Trophoblast cell (in vitro differentiated cells and primary cell): ENCODE data around the gene TACR2.

ENCODE experiments used
- DNase-seq, 2 donors: peaks; one replicate each; pipeline ENCODE4 v3.0.0-alpha.2; 2016
- H2AFZ ChIP-seq: 2 replicates; pipeline ENCODE4 v1.6.1; 2013; ENCODE audit warnings: low read length, moderate library complexity, mild to moderate bottlenecking; ENCODE audit not compliant: insufficient read depth, poor library complexity
- H2AK5ac ChIP-seq: 2 replicates; pipeline ENCODE4 v1.6.1; 2013; ENCODE audit warnings: mild to moderate bottlenecking, low read length
- H2BK120ac ChIP-seq: 2 replicates; pipeline ENCODE4 v1.6.1; 2013; ENCODE audit warnings: low read length, mild to moderate bottlenecking, moderate library complexity; ENCODE audit not compliant: insufficient read depth, poor library complexity
- H2BK12ac ChIP-seq: 2 replicates; pipeline ENCODE4 v1.6.1; 2013; ENCODE audit warnings: mild to moderate bottlenecking, low read length, moderate library complexity
- H2BK5ac ChIP-seq: 2 replicates; pipeline ENCODE4 v1.6.1; 2013; ENCODE audit warnings: low read length, low read depth, moderate library complexity, mild to moderate bottlenecking; ENCODE audit not compliant: poor library complexity
- H3K14ac ChIP-seq: 2 replicates; pipeline ENCODE4 v1.6.1; 2013; ENCODE audit warnings: mild to moderate bottlenecking, low read length
- H3K18ac ChIP-seq: 2 replicates; pipeline ENCODE4 v1.6.1; 2013; ENCODE audit warnings: mild to moderate bottlenecking, low read length
- H3K23ac ChIP-seq: 2 replicates; pipeline ENCODE4 v1.6.1; 2013; ENCODE audit warnings: low read length
- H3K27ac ChIP-seq: 2 replicates; pipeline ENCODE4 v1.5.1; 2013; ENCODE audit warnings: low read depth, mild to moderate bottlenecking, inconsistent platforms, low read length, moderate library complexity
- H3K27me3 ChIP-seq: 2 replicates; pipeline ENCODE4 v1.6.1; 2013; ENCODE audit warnings: inconsistent platforms, mild to moderate bottlenecking, low read length, moderate library complexity; ENCODE audit not compliant: insufficient read depth
- H3K36me3 ChIP-seq, 2 experiments: 1 replicate in 1 of 2; 2 replicates in 1 of 2; pipeline ENCODE4 v1.6.1; 2013; ENCODE audit warnings: low read length in 2 of 2, mild to moderate bottlenecking in 2 of 2, moderate library complexity in 1 of 2; ENCODE audit not compliant: insufficient read depth in 2 of 2, control insufficient read depth in 1 of 2
- H3K4ac ChIP-seq: 2 replicates; pipeline ENCODE4 v1.6.1; 2013; ENCODE audit warnings: low read depth, mild to moderate bottlenecking, low read length, moderate library complexity
- H3K4me1 ChIP-seq, 2 experiments: 1 replicate in 1 of 2; 2 replicates in 1 of 2; pipeline ENCODE4 v1.6.1; 2013; ENCODE audit warnings: low read length in 2 of 2, mild to moderate bottlenecking in 2 of 2, moderate library complexity in 1 of 2; ENCODE audit not compliant: insufficient read depth in 2 of 2, control insufficient read depth in 1 of 2
- H3K4me2 ChIP-seq: 2 replicates; pipeline ENCODE4 v1.6.1; 2013; ENCODE audit warnings: inconsistent platforms, mild to moderate bottlenecking, low read length, moderate library complexity
- H3K4me3 ChIP-seq: 2 replicates; pipeline ENCODE4 v1.5.1; 2013; ENCODE audit warnings: mild to moderate bottlenecking, low read depth, low read length, inconsistent platforms
- H3K79me1 ChIP-seq: one replicate; pipeline ENCODE4 v1.6.1; 2013; ENCODE audit warnings: low read length
- H3K79me2 ChIP-seq: 2 replicates; pipeline ENCODE4 v1.6.1; 2013; ENCODE audit warnings: low read length, mild to moderate bottlenecking; ENCODE audit not compliant: control insufficient read depth, insufficient read depth, poor library complexity
- H3K9ac ChIP-seq: 2 replicates; pipeline ENCODE4 v1.6.1; 2013; ENCODE audit warnings: mild to moderate bottlenecking, low read length
- H3K9me3 ChIP-seq: 2 replicates; pipeline ENCODE4 v1.6.1; 2013; ENCODE audit warnings: low read depth, mild to moderate bottlenecking, control low read depth, inconsistent platforms, low read length; ENCODE audit not compliant: insufficient read depth
- H4K12ac ChIP-seq: 2 replicates; pipeline ENCODE4 v1.6.1; 2013; ENCODE audit warnings: low read depth, mild to moderate bottlenecking, low read length, moderate library complexity
- H4K8ac ChIP-seq: 2 replicates; pipeline ENCODE4 v1.6.1; 2013; ENCODE audit warnings: low read depth, mild to moderate bottlenecking, low read length, moderate library complexity
- H4K91ac ChIP-seq: one replicate; pipeline ENCODE4 v1.6.1; 2013; ENCODE audit warnings: low read depth, mild to moderate bottlenecking, low read length, moderate library complexity
- WGBS: extraction: QIAGEN DNeasy Blood & Tissue Kit; methylation state at CpG from one replicate; pipeline ENCODE4 v1.1.7; 2013; ENCODE audit warnings: missing lambda C conversion rate; ENCODE audit not compliant: insufficient read length, insufficient coverage; ENCODE audit errors: extremely low coverage; 5-methylcytosine and 5-hydroxymethylcytosine counted together

Gene TACR2

DNA sequence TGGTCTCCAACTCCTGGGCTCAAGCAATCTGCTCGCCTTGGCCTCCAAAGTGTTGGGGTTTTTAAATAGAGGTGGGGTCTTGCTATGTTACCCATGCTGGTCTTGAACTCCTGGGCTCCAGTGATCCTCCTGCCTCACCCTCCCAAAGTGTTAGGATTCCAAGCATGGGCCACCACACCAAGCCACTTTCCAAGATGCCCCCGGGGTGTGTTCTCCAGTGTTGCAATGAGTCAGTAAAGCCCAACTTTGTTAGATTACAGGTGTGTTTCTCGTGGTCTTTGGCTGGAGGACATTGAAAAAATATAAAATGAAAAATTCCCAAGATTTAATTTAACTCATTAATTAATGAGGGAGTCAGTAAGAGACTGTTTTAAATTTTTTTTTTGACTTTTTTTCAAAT lies 29.2 kb downstream of the TACR2 start:
- WGBS, result no CpG with 5 or more reads among the region's 3 CpGs
- no peak overlapping the region for H3K4ac ChIP-seq
- no peak overlapping the region for H4K8ac ChIP-seq
- H3K9ac ChIP-seq, result no peak overlapping the region
- H3K4me3 ChIP-seq, result no peak overlapping the region
- H2BK12ac ChIP-seq, result no peak overlapping the region
- no peak overlapping the region for H3K4me2 ChIP-seq
- no peaks in the 10 kb centered on the region for H3K79me2 ChIP-seq
- H4K91ac ChIP-seq, result no peak overlapping the region
- H3K14ac ChIP-seq, result no peak overlapping the region
- no peak overlapping the region for H2AK5ac ChIP-seq
- no peaks in the 10 kb centered on the region for H3K27me3 ChIP-seq
- no peak overlapping the region for H3K23ac ChIP-seq
- no peak overlapping the region for H2AFZ ChIP-seq
- no peak overlapping the region for H2BK120ac ChIP-seq
- no peak overlapping the region for H3K18ac ChIP-seq
- no peaks in the 10 kb centered on the region for H3K79me1 ChIP-seq
- peak; percentile 20 to 67 for DNase-seq
- no peak overlapping the region for H3K27ac ChIP-seq
- H3K9me3 ChIP-seq, result peaks cover 1% of the 10 kb centered on the region
- H3K4me1 ChIP-seq, result peaks cover 0 to 6% of the 10 kb centered on the region in 2 experiments
- no peak overlapping the region for H4K12ac ChIP-seq
- no peak overlapping the region for H2BK5ac ChIP-seq
- H3K36me3 ChIP-seq, result peaks cover 45 to 64% of the 10 kb centered on the region in 2 experiments

DNA sequence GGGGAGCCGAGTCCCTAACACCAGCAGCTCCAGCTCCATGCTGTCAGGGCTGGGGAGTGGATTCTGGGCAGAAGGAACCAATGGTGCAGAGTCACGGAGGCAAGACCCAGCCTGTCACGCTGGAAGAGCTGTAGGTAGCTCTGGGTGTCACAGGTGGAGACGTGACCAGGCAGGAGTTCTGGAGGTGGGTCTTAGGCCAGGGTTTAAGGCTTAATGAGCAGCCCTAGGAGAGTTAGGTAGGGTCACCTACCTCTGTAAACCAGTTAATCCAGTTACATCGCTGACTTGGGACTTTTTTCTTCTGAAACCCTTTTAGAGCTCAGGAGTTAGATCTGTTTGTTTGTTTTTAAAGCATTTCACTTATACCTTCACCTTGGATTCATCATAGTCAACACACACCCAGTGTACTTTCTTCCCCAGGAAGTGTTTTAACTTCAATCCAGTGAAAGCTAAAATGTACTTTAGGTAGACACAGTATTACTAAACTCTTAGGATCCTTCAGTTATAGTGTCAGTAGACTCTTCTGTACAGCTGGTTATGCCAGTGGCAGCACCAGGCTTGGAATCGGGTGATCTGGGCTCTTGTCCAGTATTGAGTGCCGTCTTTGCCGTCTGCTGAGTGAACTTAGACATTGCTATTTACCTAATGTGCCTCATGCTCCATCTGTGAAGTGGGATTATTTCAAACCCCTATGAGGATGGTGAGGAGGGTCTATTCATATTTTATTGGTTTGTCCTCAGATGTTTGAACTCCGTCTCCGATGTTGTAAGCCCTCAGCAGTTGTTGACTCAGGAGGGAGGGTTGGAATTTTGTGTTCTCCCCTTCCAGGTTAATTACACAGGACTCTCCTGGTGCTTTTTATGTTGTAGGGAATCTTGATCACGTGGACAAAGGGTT lies 31.0 kb downstream of the TACR2 start:
- Histone ChIP-seq H3K79me2 (no peaks in the 10 kb centered on the region), H3K4ac (no peak overlapping the region), H4K12ac (no peak overlapping the region), H3K27ac (peak overlapping the region; percentile 4), H2BK12ac (no peak overlapping the region), H2AK5ac (no peak overlapping the region), H3K18ac (no peak overlapping the region), H4K91ac (no peak overlapping the region), H3K23ac (no peak overlapping the region), H3K4me1 (peaks cover 0 to 6% of the 10 kb centered on the region in 2 experiments), H2BK5ac (peak overlapping the region; percentile 16), H3K36me3 (peaks cover 38 to 60% of the 10 kb centered on the region in 2 experiments), H3K9me3 (peaks cover 1% of the 10 kb centered on the region), H2AFZ (no peak overlapping the region), H2BK120ac (no peak overlapping the region), H3K14ac (no peak overlapping the region), H4K8ac (no peak overlapping the region), H3K9ac (no peak overlapping the region), H3K4me2 (no peak overlapping the region), H3K27me3 (no peaks in the 10 kb centered on the region), H3K4me3 (no peak overlapping the region), H3K79me1 (no peaks in the 10 kb centered on the region)
- WGBS, result no CpG with 5 or more reads among the region's 11 CpGs
- DNase-seq, result peak in 1 of 2 donors; percentile 38

DNA sequence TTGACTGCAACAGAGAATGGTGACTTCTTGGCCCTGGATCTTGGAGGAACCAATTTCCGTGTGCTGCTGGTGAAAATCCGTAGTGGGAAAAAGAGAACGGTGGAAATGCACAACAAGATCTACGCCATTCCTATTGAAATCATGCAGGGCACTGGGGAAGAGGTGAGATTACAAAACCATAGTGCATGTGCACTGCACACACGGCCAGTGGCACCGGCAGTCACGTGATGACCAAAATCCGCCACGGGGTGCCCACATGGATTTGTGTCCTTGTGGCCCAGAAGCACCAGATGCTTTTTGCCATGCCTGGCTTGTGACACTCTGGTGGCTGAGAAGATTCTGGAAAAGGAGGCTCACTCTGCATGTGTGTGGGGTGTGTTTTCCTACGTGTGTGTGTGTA lies 32.4 kb downstream of the TACR2 start:
- Histone ChIP-seq H4K8ac (no peak overlapping the region), H3K9me3 (peaks cover 1% of the 10 kb centered on the region), H3K23ac (no peak overlapping the region), H3K14ac (no peak overlapping the region), H2AK5ac (no peak overlapping the region), H4K12ac (no peak overlapping the region), H3K27ac (no peak overlapping the region), H3K4me2 (no peak overlapping the region), H3K27me3 (no peaks in the 10 kb centered on the region), H3K36me3 (peaks cover 41 to 62% of the 10 kb centered on the region in 2 experiments), H3K4me1 (peaks cover 0 to 6% of the 10 kb centered on the region in 2 experiments), H3K18ac (no peak overlapping the region), H2BK120ac (no peak overlapping the region), H2BK12ac (no peak overlapping the region), H3K4ac (no peak overlapping the region), H2AFZ (no peak overlapping the region), H3K4me3 (no peak overlapping the region), H3K9ac (no peak overlapping the region), H2BK5ac (no peak overlapping the region), H3K79me2 (no peaks in the 10 kb centered on the region), H4K91ac (no peak overlapping the region), H3K79me1 (no peaks in the 10 kb centered on the region)
- WGBS, result no CpG with 5 or more reads among the region's 10 CpGs
- DNase-seq, result no peak

DNA sequence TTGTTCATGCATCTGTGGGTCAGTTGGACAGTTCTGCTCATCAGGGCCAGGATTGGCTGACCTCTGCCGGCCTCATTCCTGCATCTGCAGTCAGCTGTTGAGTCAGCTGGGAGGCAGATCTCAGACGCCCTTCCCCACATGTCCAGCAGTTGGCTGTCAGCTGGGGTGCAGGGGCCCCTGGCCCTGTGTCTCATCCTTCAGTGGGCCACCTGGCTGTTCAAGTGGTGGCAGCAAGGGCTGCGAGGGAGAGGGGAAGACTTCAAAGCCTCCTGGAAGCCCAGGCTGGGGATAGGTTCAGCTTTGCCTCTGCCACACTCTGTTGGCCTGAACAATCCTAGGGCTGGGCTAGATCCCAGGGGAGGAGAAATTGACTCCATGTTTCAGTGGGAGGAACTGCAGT lies 33.2 kb downstream of the TACR2 start:
- H3K14ac ChIP-seq, result no peak overlapping the region
- H2BK120ac ChIP-seq, result no peak overlapping the region
- peak; percentile 19 to 46 for DNase-seq
- H3K27ac ChIP-seq, result no peak overlapping the region
- no peak overlapping the region for H4K91ac ChIP-seq
- H3K4me2 ChIP-seq, result no peak overlapping the region
- no peak overlapping the region for H3K4me3 ChIP-seq
- H2AK5ac ChIP-seq, result no peak overlapping the region
- no peak overlapping the region for H2AFZ ChIP-seq
- no peaks in the 10 kb centered on the region for H3K9me3 ChIP-seq
- H3K79me2 ChIP-seq, result no peaks in the 10 kb centered on the region
- no peaks in the 10 kb centered on the region for H3K79me1 ChIP-seq
- no peak overlapping the region for H4K12ac ChIP-seq
- peaks cover 37 to 57% of the 10 kb centered on the region in 2 experiments for H3K36me3 ChIP-seq
- no peak overlapping the region for H3K23ac ChIP-seq
- no peaks in the 10 kb centered on the region for H3K27me3 ChIP-seq
- peaks cover 0 to 6% of the 10 kb centered on the region in 2 experiments for H3K4me1 ChIP-seq
- H2BK5ac ChIP-seq, result no peak overlapping the region
- no peak overlapping the region for H4K8ac ChIP-seq
- H3K9ac ChIP-seq, result no peak overlapping the region
- no peak overlapping the region for H2BK12ac ChIP-seq
- WGBS, result no CpG with 5 or more reads among the region's 3 CpGs
- H3K18ac ChIP-seq, result no peak overlapping the region
- no peak overlapping the region for H3K4ac ChIP-seq
